22Rv1 (cell line): ENCODE results near the gene LIMD2.

Source experiments
- H3K27ac ChIP-seq: fragments of 450-650 bp; 2 replicates; pipeline ENCODE4 v1.5.1; 2017
- ZFX ChIP-seq: fragments of 450-650 bp; IDR thresholded peaks from 2 replicates; pipeline ENCODE4 v1.6.1; 2017; ENCODE audit warnings: antibody characterized with exemption, borderline replicate concordance
- TF ChIP-seq, protein P1 (sequence below): fragments of 450-650 bp; IDR thresholded peaks from 2 replicates; pipeline ENCODE4 v1.5.1; 2017; ENCODE audit warnings: mild to moderate bottlenecking

LIMD2 gene

GRCh38 chr17:63658366-63658765, 41.6 kb downstream of the LIMD2 start:
- TF ChIP-seq, protein P1, sequence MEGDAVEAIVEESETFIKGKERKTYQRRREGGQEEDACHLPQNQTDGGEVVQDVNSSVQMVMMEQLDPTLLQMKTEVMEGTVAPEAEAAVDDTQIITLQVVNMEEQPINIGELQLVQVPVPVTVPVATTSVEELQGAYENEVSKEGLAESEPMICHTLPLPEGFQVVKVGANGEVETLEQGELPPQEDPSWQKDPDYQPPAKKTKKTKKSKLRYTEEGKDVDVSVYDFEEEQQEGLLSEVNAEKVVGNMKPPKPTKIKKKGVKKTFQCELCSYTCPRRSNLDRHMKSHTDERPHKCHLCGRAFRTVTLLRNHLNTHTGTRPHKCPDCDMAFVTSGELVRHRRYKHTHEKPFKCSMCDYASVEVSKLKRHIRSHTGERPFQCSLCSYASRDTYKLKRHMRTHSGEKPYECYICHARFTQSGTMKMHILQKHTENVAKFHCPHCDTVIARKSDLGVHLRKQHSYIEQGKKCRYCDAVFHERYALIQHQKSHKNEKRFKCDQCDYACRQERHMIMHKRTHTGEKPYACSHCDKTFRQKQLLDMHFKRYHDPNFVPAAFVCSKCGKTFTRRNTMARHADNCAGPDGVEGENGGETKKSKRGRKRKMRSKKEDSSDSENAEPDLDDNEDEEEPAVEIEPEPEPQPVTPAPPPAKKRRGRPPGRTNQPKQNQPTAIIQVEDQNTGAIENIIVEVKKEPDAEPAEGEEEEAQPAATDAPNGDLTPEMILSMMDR = no peak
- TF ChIP-seq ZFX = no peak
- H3K27ac ChIP-seq = no peak overlapping the region

DNA sequence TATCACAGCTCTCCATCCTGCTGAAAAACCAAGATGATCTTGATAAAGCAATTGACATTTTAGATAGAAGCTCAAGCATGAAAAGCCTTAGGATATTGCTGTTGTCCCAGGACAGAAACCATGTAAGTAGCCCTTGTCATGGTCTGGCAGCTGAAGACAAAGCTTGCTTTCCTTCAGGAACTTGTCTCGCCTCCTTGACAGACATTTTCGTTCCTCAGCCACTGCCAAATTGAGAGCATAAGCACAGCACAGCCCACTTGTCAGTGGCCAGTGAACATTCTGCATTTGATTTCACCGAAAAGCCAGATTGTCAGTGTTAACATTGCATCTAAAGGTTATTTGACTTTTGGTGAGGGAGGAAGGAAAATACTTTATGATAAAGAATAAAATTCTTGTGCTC, 42.1 kb downstream of the LIMD2 start:
- no peak overlapping the region for H3K27ac ChIP-seq
- TF ChIP-seq, protein P1 = no peak
- no peak for TF ChIP-seq ZFX

DNA sequence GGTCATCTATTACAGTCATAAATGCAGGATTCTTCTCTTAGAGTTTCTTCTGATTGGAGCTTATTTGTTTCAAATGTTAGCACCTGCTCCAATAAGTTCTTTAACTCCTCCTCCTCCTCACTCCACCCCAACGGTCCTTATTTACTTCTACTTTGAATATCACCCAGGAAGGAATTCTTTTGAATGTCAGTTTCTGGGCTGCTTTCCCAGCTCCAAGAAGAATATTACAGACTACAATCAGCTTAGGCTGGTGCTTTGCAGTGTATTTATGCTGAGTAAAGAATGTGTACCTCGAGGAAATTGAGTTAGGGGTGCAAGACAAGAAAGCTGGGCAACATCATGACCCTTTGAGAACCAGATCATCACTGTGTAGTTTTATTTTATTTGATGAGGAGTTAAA, 46.9 kb downstream of the LIMD2 start:
- H3K27ac ChIP-seq = no peak overlapping the region
- no peak for TF ChIP-seq ZFX
- TF ChIP-seq, protein P1 = no peak

- no peak overlapping the region for H3K27ac ChIP-seq
- no peak for TF ChIP-seq ZFX
- TF ChIP-seq, protein P1 = no peak
Observed at GRCh38 chr17:63652106-63652505, 47.8 kb downstream of the LIMD2 start.

GRCh38 chr17:63649813-63650212, 50.1 kb downstream of the LIMD2 start:
- TF ChIP-seq, protein P1 = no peak
- TF ChIP-seq ZFX = no peak

GRCh38 chr17:63647936-63648335, 52.0 kb downstream of the LIMD2 start:
- TF ChIP-seq, protein P1 = no peak
- no peak for TF ChIP-seq ZFX
- no peak overlapping the region for H3K27ac ChIP-seq

More at GRCh38 chr17:63649813-63650212, 50.1 kb downstream of the LIMD2 start:
- no peak overlapping the region for H3K27ac ChIP-seq

DNA sequence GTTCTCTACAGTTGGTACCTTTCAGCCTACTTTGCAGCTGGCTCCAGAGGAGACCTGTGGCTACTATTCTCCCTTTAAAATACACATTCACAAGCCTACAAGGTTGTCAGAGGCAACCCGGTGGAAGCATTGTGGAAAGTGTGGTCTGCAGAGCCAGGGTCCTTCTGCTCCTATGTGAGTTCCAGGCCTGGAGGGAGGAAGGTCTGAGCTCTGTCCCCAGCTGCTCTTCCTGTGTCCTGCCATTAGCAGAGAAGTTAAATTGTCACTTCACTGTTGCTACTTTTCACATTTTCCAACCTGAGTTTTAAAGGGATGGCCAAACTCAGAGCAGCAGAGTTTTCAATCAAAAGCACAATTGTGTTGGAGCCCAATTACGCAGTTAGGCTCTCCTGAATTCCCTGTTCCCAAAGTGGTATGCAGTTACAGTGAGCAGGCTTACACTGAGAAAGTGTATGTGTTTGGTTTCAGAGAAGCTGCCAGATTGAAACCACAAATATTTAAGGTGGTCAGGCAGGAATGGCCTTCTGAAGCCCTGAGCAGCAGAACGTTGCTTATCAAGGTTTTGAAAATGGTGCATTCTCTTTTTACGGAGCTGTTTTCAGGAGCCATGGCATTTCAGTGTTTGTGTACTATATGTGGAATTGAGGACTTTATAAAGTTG, 52.7 kb downstream of the LIMD2 start:
- TF ChIP-seq, protein P1 = no peak
- no peak for TF ChIP-seq ZFX
- H3K27ac ChIP-seq = no peak overlapping the region
